ENCODE data around the gene TRIM25. TPM values are rescaled to one million over a fixed set of nuclear protein-coding genes. Genes with fewer than 3 reads are reported as not detected.

The TRIM25 gene
- total RNA-seq, 1 experiment from 2014 or later = 135 TPM

GRCh38 chr17:56943505-56944125, 29.8 kb upstream of the TRIM25 start:
- Histone ChIP-seq H3K4me2 (ENCODE audit: low read length) (no peak overlapping the region), H2AFZ (ENCODE audit: low read depth, low read length, poor library complexity, severe bottlenecking) (no peak overlapping the region), H3K36me3 (ENCODE audit: control insufficient read depth in 1 of 2, insufficient read depth in 2 of 2, low read length in 2 of 2) (peaks cover 46 to 52% of the 10 kb centered on the region in 2 experiments), H3K9ac (ENCODE audit: low read length) (no peak overlapping the region), H4K20me1 (ENCODE audit: insufficient read depth) (peaks cover 5% of the 10 kb centered on the region; the same call in 1 of the 2 replicates), H3K9me2 (ENCODE audit: insufficient read depth) (no peaks in the 10 kb centered on the region), H3K9me3 (ENCODE audit: control insufficient read depth in 1 of 2, insufficient read depth in 1 of 2, low read depth in 1 of 2, low read length in 2 of 2) (no peaks in the 10 kb centered on the region), H3K4me3 (replicated peaks in 1 of 2; ENCODE audit: low read depth in 1 of 2, low read length in 2 of 2) (no peak overlapping the region), H3K27ac (ENCODE audit: low read depth, low read length) (no peak overlapping the region), H3K79me2 (ENCODE audit: insufficient read depth, low read length) (peaks cover 17% of the 10 kb centered on the region; the same call in 1 of the 2 replicates), H3K27me3 (ENCODE audit: insufficient read depth, low read length) (no peaks in the 10 kb centered on the region), H3K4me1 (ENCODE audit: control insufficient read depth in 1 of 2, insufficient read depth in 2 of 2, low read length in 2 of 2) (no peaks in the 10 kb centered on the region)
- no peak for DNase-seq (ENCODE audit: low read depth, low spot score)
- no TSS peak for BruUV-seq (replicated peaks)
- no peak for ATAC-seq
- ChIA-PET CTCF (interaction anchor here (1.2 kb wide), 1 partner anchor 124 kb away, joined by 3 read pairs; no protein-coding TSS in a partner anchor), POLR2A (interaction anchor here (0.6 kb wide), 1 partner anchor 17 kb away, joined by 3 read pairs; no protein-coding TSS in a partner anchor), RAD21 (ENCODE audit: low non-redundant PET in 1 of 2, low total read pairs in 2 of 2, uncharacterized antibody in 2 of 2, unreplicated experiment in 2 of 2) (no interaction called here)
- TF ChIP-seq EZH2 (IDR thresholded peaks at IDR 0.05) = no peak
- peak; percentile 49 for TF ChIP-seq CEBPB (IDR thresholded peaks at IDR 0.05; ENCODE audit: low read depth)
- no peak for TF ChIP-seq MAX (IDR thresholded peaks at IDR 0.05)
- no peak for TF ChIP-seq CTCF (IDR thresholded peaks at IDR 0.05 in 2 of 3, conservative IDR thresholded peaks at IDR 0.05 in 1 of 3; ENCODE audit: borderline replicate concordance in 1 of 3, insufficient read depth in 1 of 3, low read depth in 2 of 3, low read length in 2 of 3)
- no peak for TF ChIP-seq ELF1 (IDR thresholded peaks at IDR 0.05; ENCODE audit: borderline replicate concordance, low read depth)
- TF ChIP-seq ZNF274 (IDR thresholded peaks at IDR 0.05; ENCODE audit: low read depth, low read length) = no peak
- intact Hi-C loops (cut with micrococcal nuclease) = loop anchor here (5.0 kb wide), 1 partner anchor 441 kb away; no protein-coding TSS in a partner anchor

Data from HCT116 (cell line).